ENCODE measurements around the gene HSDL1.
"Not testable (repeated sequence)": the region's sequence is repeated elsewhere in the genome, so short reads cannot be mapped to it uniquely, and the experiment has no call there.

DNA sequence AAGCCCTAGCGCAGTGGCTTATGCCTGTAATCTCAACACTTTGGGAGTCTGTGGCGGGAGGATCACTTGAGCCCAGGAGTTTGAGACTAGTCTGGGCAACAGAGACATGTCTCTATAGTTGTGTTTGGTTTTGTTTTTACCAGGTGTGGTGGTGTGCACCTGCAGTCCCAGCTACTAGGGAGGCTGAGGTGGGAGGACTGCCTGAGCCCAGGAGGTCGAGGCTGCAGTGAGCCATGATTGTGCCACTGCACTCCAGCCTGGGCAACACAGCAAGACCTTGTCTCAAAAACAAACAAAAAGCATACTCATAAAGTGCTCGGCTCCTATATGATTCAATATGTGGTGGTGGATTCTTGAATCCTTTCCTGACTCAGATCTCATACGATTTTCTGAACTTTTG is 26.7 kb downstream of the HSDL1 start:
- TF ChIP-seq POLR2AphosphoS5 (IDR thresholded peaks at IDR 0.05; ENCODE audit: low read depth, low read length); SRF (IDR thresholded peaks at IDR 0.05; ENCODE audit: low read depth); EGR1 (IDR thresholded peaks at IDR 0.05; ENCODE audit: low read depth); CEBPB (IDR thresholded peaks at IDR 0.05; ENCODE audit: low read depth); POLR2A (IDR thresholded peaks at IDR 0.05; ENCODE audit: borderline replicate concordance, extremely low read depth, insufficient read depth, insufficient read length); EZH2phosphoT487 (IDR thresholded peaks at IDR 0.05; ENCODE audit: borderline replicate concordance): not testable (repeated sequence)
- TF ChIP-seq, protein P1, sequence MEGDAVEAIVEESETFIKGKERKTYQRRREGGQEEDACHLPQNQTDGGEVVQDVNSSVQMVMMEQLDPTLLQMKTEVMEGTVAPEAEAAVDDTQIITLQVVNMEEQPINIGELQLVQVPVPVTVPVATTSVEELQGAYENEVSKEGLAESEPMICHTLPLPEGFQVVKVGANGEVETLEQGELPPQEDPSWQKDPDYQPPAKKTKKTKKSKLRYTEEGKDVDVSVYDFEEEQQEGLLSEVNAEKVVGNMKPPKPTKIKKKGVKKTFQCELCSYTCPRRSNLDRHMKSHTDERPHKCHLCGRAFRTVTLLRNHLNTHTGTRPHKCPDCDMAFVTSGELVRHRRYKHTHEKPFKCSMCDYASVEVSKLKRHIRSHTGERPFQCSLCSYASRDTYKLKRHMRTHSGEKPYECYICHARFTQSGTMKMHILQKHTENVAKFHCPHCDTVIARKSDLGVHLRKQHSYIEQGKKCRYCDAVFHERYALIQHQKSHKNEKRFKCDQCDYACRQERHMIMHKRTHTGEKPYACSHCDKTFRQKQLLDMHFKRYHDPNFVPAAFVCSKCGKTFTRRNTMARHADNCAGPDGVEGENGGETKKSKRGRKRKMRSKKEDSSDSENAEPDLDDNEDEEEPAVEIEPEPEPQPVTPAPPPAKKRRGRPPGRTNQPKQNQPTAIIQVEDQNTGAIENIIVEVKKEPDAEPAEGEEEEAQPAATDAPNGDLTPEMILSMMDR (IDR thresholded peaks at IDR 0.05 in 2 of 3, conservative IDR thresholded peaks at IDR 0.05 in 1 of 3; ENCODE audit: borderline replicate concordance in 1 of 3, insufficient read depth in 1 of 3, low read depth in 2 of 3, low read length in 2 of 3) = not testable (repeated sequence)
- TF ChIP-seq, protein P2, sequence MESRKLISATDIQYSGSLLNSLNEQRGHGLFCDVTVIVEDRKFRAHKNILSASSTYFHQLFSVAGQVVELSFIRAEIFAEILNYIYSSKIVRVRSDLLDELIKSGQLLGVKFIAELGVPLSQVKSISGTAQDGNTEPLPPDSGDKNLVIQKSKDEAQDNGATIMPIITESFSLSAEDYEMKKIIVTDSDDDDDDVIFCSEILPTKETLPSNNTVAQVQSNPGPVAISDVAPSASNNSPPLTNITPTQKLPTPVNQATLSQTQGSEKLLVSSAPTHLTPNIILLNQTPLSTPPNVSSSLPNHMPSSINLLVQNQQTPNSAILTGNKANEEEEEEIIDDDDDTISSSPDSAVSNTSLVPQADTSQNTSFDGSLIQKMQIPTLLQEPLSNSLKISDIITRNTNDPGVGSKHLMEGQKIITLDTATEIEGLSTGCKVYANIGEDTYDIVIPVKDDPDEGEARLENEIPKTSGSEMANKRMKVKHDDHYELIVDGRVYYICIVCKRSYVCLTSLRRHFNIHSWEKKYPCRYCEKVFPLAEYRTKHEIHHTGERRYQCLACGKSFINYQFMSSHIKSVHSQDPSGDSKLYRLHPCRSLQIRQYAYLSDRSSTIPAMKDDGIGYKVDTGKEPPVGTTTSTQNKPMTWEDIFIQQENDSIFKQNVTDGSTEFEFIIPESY (IDR thresholded peaks at IDR 0.05; ENCODE audit: extremely low read depth, insufficient replicate concordance, low read length) = not testable (repeated sequence)

Data from HCT116 (cell line).